Measurements from ENCODE around the gene SLITRK2.

Gene SLITRK2

DNA sequence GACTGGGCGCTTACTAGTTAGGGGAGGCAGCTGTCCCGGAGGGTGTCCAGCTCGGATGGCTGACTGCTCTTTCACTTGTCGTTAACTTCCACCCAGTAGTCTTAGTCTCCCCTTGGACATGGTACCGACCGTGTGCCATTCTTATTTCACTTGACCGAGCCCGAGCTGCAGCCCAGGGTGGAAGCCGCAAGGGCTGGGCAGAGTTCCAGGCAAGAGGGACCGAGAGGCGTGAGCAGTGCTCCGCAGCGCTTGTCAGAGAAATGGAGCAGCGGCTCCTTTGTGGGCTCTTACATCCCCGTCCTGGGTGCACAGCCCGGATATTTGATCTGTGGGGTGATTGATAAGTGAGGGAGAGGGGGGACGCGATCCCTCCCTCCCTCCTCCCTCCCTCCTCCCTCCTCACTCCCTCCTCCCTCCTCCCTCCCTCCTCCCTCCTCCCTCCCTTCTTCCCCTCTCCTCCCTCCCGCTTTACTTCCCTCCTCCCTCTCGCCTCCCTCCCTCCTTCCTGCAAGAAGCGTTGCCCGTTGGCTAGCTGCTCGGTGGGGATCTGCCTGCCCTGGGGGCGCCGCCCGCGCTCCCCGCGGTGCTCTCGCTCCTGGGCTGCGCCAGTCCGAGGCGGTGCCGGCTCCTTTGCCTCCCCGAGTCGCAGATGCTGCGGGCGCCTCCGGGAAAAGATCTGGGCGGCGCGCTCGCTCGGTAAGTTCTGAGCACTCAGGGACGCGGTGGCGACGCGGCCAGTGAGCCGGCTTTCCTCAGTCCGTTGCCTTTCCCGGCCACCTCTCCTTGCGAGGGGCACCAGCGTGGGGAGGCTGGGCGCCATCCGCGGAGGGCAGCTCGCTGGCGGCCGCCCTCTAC lies at the start of gene SLITRK2:
SLITRK2 (plus strand) TSS at position 499 of the 855 bp plus-strand sequence. CDS start 4,597 bp downstream, outside the sequence.
- DNase-seq: no peak

DNA sequence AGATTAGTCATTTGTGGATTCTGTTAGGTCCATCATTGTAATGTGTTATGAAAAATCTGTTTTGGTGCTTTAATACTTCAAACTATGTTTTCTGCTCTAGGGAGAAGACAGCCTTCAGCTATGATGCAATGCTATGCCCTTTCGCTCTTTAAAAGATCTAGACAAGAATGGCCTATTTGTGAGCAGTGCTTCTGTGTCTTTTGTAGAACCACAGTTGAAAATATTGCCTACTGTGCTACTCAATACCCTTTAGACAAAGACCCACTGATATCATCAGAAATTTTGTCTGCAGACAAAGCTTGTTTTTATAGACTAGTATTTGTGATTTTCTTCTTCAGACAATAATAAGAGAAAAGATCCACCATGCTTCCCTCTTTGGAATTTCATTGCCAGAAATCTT lies 44.6 kb upstream of the SLITRK2 start:
- no peak for DNase-seq

- no peak for DNase-seq
Observed at GRCh38 chrX:145792281-145792680, 25.3 kb upstream of the SLITRK2 start.

DNA sequence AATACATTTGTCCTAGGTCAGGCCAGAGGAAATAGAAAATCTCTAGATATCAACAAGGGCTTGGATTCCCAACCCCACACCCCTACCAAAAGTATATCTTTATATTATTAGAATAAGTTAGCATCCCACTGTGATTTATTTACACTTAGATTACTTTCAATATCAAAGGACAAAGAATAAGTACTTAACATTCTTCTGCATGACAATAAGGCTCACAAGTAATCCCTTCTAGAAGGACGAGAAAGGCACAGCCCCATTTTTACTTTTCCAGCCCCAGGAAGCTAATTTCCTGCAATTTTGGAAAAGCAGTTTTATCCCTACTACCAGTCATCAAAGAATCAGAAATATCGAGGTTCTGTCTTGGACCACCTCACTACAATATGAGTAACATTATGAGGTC lies 14.1 kb upstream of the SLITRK2 start:
- DNase-seq: no peak

- no peak for DNase-seq
Observed at GRCh38 chrX:145813081-145813480, 4.5 kb upstream of the SLITRK2 start.

DNA sequence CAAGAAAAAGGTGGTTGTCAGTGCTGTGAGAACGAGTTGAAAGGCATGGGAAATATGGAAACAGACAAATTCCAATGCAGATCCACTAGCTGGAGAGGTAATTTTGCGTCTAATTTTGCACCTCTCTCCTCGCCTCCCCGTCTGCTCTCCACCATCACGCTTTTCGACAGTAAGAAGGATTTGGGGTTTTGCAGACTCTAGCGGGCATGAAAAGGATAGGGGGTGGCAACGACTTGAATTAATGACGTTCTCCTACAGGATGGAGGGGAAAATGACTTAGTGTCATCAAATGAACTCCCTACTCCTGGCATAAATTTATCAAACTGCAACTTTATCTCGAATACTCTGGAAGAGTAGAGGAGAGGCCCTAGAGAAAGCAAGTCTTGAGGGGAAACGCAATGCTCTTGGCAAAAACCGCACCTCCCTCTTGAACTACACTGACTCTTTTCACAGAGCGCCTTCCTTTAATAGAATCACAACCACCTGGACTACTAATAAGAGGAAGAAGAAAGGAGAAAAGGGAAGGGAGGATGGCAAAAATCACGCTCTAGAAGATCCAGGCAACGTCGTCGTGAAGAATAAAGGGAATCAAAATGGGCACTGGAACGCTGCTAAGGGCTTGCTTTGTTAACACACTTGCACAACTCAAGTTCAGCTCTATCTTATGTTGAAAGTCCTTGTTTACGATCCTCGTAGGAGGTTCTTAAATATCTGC lies 871 bp upstream of the SLITRK2 start:
- no peak for DNase-seq

DNA sequence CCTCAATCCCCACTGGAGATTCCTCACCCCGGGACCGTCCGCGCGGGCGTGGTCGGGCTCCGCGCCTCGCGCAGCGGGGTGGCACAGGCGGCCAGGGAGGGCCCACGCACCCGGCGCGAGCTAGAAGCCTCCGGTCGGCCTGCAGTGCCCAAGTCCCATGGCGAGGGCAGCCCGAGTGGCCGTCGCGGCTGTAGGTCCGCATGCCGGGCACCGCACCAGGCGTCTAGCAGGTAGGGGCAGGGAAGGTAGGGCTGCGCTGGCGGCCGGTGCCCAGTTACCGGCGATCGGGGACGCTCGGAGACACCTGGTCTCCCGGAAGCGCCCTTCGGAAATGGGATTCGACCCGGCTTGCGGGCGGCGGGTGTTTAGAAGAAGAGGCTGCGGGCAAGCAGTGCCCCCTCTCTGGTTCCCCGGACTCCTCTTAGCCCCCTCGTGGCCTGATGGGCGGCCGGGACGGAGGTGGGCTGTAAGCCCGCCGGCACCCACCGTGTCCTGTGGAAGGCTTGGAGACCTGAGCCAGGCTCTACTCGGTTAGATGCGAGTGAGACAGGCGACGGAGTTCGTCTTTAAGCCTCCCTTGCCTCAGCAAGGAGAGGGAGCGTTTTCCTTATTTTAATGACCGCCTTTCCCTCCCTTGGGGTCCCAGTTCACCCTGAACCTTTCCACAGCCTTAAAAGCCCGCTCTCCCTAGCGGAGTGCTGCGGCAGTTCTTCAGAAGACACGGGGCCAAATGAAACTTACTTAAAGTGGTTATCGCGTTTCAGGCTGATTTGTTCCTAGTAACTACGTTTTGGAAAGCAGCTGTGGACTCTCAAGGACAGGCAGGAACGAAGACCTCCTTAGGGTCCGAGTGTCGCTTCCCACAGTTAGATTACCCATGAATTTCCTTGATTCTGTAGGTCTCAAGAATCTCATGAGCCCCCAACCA lies 821 bp downstream of the SLITRK2 start:
- DNase-seq: no peak

- no peak for DNase-seq
Observed at GRCh38 chrX:145820825-145821224, 3.2 kb downstream of the SLITRK2 start.

DNA sequence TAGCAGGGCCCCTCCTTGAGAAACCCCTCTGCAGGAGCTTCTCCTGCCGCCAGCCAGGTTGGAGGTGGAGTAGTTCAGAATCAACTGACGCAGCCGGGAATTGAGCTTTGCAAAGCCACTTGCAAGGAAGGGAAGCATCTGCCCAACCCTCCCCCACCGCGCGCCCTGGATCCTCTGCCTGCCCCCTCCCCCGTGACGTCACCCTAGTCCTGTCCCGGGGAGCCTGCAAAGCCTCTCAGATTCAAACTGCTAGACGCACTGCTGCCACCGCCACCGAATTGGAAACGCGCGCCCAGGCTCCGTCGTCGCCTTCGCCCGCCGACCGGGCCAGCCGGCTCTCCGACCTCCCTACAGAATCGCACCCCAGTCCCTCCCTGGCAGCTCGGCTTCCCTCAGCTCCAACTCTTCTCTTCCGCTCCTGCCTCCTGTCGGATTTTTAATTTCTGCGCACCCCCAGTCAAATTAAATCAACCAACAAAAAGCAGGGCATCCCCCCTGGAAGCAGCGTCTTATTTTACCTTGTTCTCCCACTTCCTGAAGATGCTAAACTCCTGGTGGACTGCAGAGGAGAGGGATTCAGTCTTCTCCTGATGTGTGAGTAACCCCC lies 3.8 kb downstream of the SLITRK2 start:
- DNase-seq: no peak

- no peak for DNase-seq
Observed at GRCh38 chrX:145821898-145822571, 4.4 kb downstream of the SLITRK2 start.

DNA sequence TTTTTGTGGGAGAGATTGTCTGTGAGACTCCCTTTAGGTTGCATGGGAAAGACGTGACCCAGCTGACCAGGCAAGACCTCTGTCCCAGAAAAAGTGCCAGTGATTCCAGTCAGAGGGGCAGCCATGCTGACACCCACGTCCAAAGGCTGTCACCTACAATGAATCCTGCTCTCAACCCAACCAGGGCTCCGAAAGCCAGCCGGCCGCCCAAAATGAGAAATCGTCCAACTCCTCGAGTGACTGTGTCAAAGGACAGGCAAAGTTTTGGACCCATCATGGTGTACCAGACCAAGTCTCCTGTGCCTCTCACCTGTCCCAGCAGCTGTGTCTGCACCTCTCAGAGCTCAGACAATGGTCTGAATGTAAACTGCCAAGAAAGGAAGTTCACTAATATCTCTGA lies 5.5 kb downstream of the SLITRK2 start:
- DNase-seq: no peak

DNA sequence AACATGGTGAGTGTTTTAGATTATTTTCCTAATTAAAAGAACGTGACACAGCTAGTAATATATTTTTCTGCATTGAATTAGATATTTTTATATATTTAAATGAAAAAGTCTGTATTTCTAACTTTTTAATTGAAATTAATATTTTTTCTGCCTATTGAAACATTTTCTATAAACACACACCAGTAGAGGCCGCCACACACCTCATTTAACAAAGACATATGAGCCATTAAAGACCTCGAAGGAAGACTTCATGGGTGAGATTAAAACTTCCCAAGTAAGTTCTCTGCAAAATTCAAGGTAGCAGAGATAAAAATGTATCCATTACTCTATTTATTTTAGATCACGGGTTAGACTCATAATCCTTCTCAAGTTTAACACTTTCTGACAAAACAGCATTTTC lies 8.3 kb downstream of the SLITRK2 start:
- DNase-seq: no peak

DNA sequence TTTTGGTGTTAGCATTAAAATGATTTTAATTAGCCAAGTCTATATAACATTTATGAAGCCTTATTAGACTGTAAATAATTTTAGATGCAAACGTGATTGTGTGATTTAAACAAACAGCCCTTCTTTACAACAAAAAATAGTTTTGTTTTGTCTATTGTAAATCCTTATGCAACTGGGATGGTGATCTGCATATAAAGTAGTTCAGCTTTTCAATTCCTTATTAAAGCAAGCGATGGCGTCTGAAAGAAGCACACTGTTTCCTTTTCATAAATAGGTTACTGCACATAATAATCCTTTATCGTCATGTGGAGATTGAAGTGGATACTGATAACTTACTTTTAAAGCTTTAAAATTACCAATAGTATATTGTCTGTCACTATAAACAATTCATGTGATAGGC lies 8.8 kb downstream of the SLITRK2 start:
- DNase-seq: no peak

- DNase-seq: no peak
Observed at GRCh38 chrX:145832796-145833195, 15.2 kb downstream of the SLITRK2 start.

GRCh38 chrX:145840531-145840930 lies 22.9 kb downstream of the SLITRK2 start:
- DNase-seq: no peak

DNA sequence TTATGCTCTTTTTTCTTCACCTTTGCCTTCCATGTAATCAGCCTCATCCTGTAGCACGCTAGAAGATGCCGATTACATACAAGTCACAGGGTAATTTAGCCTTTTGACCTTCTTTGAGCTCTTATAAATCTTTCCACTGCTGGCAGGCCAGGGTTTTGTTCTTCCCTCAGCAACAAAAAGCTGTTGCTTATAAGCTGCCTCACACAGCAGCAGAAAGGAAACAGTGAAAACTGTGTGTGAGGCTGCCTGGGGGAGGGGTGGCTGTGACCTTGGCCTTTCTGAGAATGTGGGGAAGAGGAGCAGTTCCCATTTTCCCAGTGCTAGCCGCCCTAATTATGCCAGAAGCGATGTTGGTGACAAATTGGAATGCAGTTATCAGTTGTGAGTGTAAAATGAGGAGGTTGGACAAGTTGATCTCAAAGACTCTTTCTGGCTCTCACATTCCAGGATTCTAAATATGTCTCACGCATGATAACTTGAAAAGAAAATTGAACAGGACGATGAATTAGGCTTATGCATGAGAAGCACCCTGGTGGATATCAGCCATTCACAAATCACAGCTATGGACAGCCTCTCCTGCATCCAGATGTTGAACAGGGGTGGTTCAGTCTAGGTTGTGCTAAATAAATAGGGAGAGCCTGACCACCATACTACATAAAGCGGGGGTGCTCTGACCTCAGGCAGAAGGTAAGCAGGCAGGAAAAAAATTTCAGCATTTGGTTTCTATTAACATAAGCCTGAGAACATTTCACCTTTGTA lies 25.7 kb downstream of the SLITRK2 start:
- DNase-seq: no peak

GRCh38 chrX:145844886-145845285 lies 27.3 kb downstream of the SLITRK2 start:
- no peak for DNase-seq

DNA sequence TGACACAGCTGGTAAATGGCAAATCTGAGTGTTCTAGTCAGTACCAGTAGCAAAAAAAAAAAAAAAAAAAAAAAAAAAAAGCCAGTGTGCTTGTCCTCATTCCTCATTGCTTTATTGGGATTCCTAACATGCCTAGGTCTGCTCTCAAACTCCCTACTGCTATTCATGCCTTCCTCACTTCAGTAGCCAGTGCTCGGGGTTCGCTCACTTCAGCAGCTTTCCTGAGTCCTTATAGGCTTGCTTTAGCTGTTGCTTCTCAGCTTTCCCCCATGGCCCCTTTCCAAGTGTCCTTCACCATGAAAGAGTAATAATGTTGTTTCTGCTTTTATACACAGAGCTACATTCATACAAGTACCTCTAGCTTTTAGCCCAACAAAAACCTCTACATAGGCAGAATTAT lies 30.8 kb downstream of the SLITRK2 start:
- DNase-seq: no peak

DNA sequence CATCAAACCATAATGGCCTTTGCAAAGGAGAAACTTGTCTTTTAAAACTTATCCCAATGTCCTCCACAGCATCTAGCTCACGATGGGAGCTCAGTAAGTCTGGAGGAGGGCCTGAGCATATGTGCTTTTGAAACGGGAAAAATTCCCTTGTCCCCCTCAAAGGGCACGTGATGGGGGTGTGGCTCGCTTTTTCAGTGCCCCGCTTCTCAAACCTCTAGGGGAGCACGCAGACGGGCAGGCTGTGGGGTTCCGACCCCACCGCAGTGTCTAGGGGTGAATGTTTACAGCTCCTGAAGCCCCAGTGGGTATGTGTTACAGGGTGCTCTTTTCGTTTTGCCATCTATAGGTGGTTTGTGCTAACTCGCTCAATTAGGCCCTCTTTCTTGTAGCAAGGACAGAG lies 31.2 kb downstream of the SLITRK2 start:
- no peak for DNase-seq

- DNase-seq: no peak
Observed at GRCh38 chrX:145853181-145853580, 35.6 kb downstream of the SLITRK2 start.

GRCh38 chrX:145856181-145856580 lies 38.6 kb downstream of the SLITRK2 start:
- DNase-seq: no peak
